AG09309 (cell line): ENCODE measurements around the gene TMEM74B.
A peak's percentile ranks its signal among the peaks of the same experiment; 100 is the strongest.

Source experiments
- DNase-seq: peaks from one replicate; pipeline ENCODE4 v3.0.0-alpha.2; 2010; ENCODE audit warnings: low read depth
- H3K4me3 ChIP-seq: 2 replicates; pipeline ENCODE4 v1.5.1; 2011; ENCODE audit warnings: mild to moderate bottlenecking, low read depth, low read length, moderate library complexity; ENCODE audit not compliant: control insufficient read depth
- TF ChIP-seq, protein P1 (sequence below): IDR thresholded peaks from 2 replicates; pipeline ENCODE4 v1.5.1; 2011; ENCODE audit warnings: mild to moderate bottlenecking, low read depth, low read length, inconsistent platforms; ENCODE audit not compliant: insufficient read depth, control insufficient read depth; ENCODE audit errors: missing control alignments

Gene TMEM74B

DNA sequence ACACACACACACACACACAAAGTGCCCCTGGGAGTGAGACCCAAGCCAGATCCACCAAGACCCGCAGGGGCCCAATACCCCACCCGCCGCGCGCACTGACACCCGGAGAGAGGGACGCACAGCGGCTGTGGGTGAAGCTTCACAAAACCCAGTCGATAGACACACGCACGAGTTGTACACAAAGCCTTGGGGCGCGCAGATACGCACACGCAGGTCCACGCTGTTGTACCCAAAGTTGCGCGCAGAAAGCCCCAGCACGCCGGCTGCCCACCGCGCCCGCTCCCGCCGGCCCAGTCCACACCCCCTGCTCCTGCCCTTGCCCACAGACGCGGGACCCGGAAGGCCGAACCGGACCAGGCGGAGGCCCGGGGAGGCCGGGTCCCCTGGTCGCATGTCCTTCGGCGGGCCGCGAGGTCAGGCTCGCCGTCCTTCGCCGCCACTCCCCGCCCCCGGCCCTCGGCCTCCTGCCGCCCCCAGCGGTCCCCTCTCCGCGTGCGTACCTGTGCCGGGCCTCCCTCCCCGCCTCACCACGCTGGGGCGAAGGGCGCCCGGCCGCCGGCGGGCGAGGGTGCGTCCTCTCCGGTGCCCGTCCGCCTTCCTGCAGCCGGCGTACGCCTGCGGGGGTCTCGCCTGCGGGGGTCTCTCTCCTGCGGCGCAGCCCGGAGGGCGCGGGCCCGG, at the start of gene TMEM74B:
Gene TMEM74B, minus strand, starts transcription at position 344 of the 678 bp plus-strand sequence. CDS start 1,180 bp downstream, outside the sequence.
- no peak for DNase-seq
- H3K4me3 ChIP-seq: peak within 1 kb of the TSS; percentile 34

DNA sequence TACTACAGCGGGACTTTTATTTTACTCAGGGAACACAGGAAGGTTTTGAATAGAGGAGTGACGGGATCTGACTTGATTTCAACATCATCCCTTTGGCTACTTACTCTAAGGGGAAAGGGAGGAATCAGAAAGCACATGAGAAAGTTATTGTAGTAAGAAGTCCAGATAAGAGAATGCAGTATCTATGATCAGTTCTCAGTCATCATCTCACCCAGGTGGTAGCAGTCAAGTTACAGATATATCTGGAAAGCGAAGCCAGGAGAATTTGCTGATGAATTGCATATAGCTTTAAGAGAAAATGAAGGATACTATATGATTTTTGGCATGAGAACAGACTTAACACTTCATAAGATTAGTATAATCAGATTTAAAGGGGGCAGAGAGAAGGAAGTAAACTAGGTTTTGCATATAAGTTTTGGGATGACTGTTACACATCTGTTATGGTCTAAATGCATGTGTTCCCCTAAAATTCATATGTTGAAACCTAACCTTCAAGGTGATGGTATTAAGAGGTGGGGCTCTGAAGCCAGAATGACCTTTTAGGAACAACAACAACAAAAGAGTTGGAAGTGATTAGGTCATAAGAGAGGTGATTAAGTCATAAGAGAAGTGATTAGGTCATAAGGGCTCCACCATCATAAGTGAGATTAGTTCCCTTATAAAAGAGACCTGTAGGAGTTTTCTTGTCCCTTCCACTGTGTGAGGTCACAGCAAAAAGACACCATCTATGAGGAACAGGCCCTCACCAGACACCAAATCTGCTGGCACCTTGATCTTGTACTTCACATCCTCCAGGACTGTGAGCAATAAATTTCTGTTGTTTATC, 47.7 kb upstream of the TMEM74B start:
- no peak overlapping the region for H3K4me3 ChIP-seq

More for the DNA sequence above, at the start of gene TMEM74B:
- TF ChIP-seq, protein P1, sequence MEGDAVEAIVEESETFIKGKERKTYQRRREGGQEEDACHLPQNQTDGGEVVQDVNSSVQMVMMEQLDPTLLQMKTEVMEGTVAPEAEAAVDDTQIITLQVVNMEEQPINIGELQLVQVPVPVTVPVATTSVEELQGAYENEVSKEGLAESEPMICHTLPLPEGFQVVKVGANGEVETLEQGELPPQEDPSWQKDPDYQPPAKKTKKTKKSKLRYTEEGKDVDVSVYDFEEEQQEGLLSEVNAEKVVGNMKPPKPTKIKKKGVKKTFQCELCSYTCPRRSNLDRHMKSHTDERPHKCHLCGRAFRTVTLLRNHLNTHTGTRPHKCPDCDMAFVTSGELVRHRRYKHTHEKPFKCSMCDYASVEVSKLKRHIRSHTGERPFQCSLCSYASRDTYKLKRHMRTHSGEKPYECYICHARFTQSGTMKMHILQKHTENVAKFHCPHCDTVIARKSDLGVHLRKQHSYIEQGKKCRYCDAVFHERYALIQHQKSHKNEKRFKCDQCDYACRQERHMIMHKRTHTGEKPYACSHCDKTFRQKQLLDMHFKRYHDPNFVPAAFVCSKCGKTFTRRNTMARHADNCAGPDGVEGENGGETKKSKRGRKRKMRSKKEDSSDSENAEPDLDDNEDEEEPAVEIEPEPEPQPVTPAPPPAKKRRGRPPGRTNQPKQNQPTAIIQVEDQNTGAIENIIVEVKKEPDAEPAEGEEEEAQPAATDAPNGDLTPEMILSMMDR: no peak

DNA sequence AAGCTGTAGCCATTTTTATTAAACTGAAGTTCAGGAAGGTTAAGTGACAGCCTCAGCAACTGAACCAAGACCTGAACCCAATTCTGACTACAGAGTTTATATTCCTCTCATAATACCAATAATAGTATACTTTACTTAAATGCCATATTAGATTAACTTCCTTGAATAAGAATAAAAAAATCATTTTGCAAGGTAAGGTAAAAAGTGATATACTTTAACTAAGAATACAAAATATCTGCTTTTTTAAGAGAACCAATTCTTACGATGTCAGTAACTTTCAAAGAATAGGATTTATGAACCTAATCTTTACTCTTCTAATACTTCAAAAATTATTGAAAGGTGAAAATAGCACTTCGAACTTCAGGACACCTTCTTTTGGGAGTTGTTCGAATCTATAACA, 44.8 kb upstream of the TMEM74B start:
- TF ChIP-seq, protein P1: no peak
- DNase-seq: no peak
- H3K4me3 ChIP-seq: no peak overlapping the region

More for the DNA sequence above, 47.7 kb upstream of the TMEM74B start:
- TF ChIP-seq, protein P1: no peak
- no peak for DNase-seq

DNA sequence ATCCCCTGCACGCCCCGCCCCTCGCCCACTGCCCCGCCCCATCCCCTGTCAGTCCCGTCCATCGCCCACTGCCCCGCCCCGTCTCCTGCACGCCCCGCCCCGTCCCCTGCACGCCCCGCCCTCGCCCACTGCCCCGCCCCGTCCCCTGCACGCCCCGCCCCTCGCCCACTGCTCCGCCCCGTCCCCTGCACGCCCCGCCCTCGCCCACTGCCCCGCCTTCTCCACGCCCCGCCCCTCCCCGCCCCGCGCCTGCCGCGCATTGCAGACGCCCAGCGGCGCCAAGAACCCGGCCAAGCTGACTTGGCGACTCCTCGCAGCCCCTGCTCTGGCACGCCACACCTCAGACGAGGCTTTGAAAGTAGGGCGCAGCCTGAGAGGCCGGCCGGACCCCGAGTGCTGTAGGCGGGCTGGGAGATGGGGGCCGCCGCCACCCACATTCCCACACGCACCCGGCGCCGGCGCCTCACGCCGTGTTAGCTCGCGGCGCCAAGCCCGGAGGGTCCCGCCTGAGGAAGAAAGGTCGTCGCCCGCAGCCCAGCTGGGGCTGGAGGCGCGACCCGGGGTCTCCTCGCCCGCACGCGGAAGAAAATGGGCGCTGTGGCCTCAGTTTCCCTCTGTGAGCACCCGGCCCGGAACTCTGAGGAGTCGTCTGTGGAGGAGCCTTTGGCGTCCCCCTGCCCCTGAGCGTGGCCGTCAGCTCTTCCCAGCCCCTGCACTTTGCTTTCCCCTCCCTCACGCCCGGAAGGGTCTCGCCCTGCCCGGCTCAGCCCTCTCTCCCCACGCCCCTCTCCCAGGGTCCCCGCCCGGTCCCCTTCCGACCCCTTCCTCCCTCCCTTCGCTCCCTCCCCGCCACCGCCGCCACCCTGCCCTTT, 41.2 kb upstream of the TMEM74B start, which contains the start of gene RAD21L1:
Gene RAD21L1, plus strand, starts transcription at position 262 of the 872 bp plus-strand sequence. CDS start 2,410 bp downstream, outside the sequence.
- H3K4me3 ChIP-seq: peak within 1 kb of the TSS; percentile 67
- TF ChIP-seq, protein P1: no peak
- no peak for DNase-seq

DNA sequence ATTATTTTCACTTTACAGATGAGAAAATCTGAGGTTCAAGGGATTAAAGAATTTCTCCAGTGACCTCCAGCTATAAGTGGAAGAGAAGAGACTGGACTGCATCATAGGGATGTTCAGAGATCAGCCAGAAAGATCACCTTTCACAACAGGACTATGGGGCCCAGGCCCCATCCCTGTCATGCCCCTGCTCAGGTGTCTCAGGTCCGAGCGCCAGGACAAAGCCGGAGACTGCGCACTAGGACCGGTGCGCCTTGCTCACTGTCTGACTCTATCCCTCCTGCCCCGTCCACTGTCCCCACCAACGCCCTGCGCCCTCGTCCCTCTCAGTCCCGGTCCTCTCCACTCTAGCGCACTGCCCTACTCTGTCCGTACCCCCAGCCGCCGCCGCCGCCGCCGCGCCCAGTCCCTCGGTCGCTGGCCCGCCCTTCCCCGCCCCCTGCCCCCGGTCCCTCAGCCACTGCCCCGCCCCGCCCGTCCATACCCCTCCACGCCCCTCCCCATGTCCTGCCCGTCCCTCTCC, 40.5 kb upstream of the TMEM74B start:
- DNase-seq: no peak
- H3K4me3 ChIP-seq: peak overlapping the region; percentile 26
- TF ChIP-seq, protein P1: no peak
